ENCODE measurements around the gene KRTAP2-4.
"Not testable (repeated sequence)": the region's sequence is repeated elsewhere in the genome, so short reads cannot be mapped to it uniquely, and the experiment has no call there.

DNA sequence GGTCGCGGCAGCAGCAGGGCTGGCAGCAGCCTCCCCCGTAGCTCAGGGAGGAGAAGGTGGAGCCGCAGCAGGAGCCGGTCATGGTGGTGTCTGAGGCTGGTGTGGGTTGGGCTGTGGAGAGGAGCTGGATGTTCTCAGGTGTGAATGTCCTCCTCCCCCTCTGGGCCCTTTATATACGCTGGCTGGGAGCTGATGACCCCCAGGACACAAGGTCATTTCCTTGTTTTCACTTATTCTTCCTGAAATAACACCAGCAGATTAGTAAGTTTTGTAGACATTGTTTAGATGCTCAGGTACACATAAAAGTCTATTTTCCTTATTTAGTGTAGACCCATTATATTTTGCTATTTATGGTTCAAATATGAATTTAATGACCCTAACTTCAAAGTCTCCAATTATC, 10.5 kb downstream of the KRTAP2-4 start, which contains the start of gene KRTAP2-2:
- TF ChIP-seq, protein P1, sequence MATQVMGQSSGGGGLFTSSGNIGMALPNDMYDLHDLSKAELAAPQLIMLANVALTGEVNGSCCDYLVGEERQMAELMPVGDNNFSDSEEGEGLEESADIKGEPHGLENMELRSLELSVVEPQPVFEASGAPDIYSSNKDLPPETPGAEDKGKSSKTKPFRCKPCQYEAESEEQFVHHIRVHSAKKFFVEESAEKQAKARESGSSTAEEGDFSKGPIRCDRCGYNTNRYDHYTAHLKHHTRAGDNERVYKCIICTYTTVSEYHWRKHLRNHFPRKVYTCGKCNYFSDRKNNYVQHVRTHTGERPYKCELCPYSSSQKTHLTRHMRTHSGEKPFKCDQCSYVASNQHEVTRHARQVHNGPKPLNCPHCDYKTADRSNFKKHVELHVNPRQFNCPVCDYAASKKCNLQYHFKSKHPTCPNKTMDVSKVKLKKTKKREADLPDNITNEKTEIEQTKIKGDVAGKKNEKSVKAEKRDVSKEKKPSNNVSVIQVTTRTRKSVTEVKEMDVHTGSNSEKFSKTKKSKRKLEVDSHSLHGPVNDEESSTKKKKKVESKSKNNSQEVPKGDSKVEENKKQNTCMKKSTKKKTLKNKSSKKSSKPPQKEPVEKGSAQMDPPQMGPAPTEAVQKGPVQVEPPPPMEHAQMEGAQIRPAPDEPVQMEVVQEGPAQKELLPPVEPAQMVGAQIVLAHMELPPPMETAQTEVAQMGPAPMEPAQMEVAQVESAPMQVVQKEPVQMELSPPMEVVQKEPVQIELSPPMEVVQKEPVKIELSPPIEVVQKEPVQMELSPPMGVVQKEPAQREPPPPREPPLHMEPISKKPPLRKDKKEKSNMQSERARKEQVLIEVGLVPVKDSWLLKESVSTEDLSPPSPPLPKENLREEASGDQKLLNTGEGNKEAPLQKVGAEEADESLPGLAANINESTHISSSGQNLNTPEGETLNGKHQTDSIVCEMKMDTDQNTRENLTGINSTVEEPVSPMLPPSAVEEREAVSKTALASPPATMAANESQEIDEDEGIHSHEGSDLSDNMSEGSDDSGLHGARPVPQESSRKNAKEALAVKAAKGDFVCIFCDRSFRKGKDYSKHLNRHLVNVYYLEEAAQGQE (IDR thresholded peaks at IDR 0.05; ENCODE audit: low read depth): not testable (repeated sequence)
- TF ChIP-seq TCF12 (IDR thresholded peaks at IDR 0.05; ENCODE audit: low read depth); RAD21 (IDR thresholded peaks at IDR 0.05; ENCODE audit: low read depth); FOXM1 (IDR thresholded peaks at IDR 0.05; ENCODE audit: borderline replicate concordance, low read depth); ZBTB7A (IDR thresholded peaks at IDR 0.05; ENCODE audit: low read depth); EGR1 (IDR thresholded peaks at IDR 0.05); CEBPB (IDR thresholded peaks at IDR 0.05); EP300 (IDR thresholded peaks at IDR 0.05; ENCODE audit: borderline replicate concordance); TEAD4 (IDR thresholded peaks at IDR 0.05); NFIC (IDR thresholded peaks at IDR 0.05); TAF1 (IDR thresholded peaks at IDR 0.05; ENCODE audit: low read depth); YY1 (IDR thresholded peaks at IDR 0.05; ENCODE audit: low read depth): not testable (repeated sequence)
- TF ChIP-seq, protein P2, sequence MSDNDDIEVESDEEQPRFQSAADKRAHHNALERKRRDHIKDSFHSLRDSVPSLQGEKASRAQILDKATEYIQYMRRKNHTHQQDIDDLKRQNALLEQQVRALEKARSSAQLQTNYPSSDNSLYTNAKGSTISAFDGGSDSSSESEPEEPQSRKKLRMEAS (IDR thresholded peaks at IDR 0.05): not testable (repeated sequence)
- TF ChIP-seq, protein P3, sequence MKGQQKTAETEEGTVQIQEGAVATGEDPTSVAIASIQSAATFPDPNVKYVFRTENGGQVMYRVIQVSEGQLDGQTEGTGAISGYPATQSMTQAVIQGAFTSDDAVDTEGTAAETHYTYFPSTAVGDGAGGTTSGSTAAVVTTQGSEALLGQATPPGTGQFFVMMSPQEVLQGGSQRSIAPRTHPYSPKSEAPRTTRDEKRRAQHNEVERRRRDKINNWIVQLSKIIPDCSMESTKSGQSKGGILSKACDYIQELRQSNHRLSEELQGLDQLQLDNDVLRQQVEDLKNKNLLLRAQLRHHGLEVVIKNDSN (IDR thresholded peaks at IDR 0.05): not testable (repeated sequence)

All from Ishikawa (cell line).